Umbilical cord (tissue), 2 donors: ENCODE measurements around the gene PAM. TPM values are rescaled to one million over a fixed set of nuclear protein-coding genes. Genes with fewer than 3 reads are reported as not detected.

Experiments
- DNase-seq: peaks from one replicate; pipeline ENCODE4 v3.0.0-alpha.2; 2015; ENCODE audit warnings: low spot score
- total RNA-seq: library from RNA; depleted of rRNA; stranded (reverse); fragments of >200 nt; gene quantifications from one replicate; pipeline ENCODE4 v1.2.3, GENCODE V29; 2014; ENCODE audit warnings: low replicate concordance; ENCODE audit not compliant: insufficient read depth

PAM gene
- total RNA-seq, 1 donor from 2014 or later, result 143 TPM

DNA sequence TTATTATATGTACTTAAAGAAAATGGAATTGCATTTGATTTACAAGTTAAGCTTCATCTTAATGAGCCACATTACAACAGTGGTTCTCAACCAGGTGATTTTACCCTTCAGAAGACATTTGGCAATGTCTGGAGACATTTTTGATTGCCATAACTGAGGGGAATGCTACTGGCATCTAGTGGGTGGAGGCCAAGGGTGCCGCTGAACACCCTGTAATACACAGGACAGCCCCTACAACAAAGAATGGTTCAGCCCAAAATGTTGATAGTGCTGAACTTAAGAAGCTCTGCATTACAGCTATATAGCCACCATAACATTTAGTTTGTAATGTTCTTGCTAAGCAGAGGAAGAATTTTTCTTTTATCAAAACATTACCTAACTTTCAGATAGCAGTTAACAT is 103.1 kb downstream of the PAM start:
- DNase-seq, result no peak

DNA sequence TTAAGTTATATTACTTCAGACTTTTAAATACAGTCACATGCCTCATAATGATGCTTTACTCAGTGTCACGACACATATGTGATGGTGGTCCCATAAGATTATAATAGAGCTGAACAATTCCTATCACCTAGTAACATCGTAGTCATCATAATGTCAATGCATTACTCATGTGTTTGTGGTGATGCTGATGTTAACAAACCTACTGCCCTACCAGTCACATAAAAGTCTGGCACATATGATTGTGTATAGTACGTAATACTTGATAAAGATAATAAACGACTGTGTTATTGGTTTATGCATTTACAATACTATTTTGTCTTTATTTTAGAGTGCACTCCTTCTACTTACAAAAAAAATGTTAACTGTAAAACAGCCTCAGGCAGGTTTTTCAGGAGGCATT is 103.7 kb downstream of the PAM start:
- DNase-seq, result no peak

DNA sequence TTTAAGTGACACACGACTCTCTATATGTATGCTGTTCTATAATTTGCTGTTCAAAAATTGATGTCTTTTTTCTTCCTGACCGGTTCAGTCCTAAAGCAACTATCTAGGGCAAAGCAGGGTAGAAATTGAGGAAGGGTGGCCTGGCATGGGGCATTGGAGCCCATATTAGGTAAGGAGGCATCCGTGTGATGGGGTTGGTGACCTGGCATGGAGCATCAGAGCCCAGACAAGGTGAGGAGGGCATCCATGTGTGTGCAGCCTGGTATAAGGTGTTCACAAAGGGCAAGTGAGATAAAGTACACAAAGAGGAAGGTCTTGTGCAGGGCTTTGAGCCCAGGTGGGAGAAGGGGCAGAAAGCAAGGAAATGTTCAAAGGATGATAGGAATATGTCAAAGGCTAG is 104.9 kb downstream of the PAM start:
- DNase-seq, result no peak

DNA sequence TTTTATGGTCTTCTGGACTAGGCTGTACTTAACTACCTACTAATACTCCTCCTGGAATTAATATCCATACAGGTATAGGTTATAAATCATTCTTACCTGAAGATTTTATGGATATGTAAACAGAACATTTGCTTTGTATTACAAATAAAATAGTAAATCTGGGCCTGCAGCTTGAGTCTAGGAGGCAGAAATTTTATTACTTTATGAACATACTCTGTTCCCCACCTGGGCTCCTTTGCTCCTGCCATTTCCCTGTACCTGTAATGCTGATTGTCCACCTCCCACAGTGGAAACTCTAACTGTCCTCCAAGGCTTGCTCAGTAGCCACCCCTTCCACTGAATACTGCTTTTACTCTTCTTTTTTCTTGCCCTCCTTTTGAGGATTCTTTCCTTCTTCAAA is 108.0 kb downstream of the PAM start:
- no peak for DNase-seq

DNA sequence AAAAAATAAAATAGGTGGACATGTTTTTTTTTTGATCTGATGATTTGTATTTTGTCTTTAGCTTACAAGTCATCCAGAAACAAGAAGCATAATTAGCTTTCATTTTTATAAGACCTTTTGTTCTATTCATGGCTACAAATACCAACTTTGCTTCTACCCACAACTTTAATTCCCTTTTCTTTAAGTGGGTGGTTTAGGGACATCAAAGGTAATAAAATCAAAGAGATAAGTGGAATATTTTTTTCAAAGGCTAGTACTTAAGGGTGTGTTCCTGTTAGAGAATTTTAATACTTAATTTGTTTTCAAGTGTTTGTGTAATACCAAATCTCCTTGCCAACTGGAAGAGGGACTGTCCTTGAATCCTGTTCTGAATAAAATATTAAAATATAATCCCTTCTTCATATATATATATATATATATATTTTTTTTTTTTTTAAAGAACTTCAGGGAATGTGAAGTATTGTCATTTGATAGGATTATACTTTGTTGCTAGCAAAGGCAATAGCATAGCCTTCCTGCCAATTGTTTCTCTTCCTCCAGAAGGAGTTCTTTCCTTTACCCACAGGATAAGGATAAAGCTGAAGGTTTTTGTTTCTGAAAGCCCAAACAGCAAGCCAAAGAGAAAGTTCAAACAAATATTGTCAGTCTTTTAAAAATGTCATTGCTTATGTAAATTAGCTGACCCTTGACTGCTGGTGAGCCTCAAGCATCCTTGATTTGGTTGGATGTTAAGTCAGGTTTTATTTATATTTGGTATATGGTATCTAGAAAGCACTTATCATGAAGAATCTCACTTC is 108.9 kb downstream of the PAM start:
- no peak for DNase-seq

DNA sequence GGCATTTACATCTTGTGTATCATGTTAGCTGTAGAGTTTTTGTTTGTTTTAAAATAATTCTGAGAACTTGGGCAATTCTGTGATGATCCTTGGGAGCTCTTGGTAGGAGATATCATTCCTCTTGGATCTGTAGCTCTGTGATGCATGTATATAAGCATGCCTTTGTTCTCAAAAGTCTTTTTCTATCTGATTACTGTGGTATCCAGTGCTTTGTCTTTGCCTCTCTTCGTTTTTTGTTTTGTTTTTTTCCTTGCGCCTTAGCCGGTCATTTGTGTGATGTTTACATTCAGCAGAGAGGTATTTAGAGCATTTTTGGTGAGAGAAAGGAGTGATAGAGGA is 110.0 kb downstream of the PAM start:
- peak; percentile 10 for DNase-seq

DNA sequence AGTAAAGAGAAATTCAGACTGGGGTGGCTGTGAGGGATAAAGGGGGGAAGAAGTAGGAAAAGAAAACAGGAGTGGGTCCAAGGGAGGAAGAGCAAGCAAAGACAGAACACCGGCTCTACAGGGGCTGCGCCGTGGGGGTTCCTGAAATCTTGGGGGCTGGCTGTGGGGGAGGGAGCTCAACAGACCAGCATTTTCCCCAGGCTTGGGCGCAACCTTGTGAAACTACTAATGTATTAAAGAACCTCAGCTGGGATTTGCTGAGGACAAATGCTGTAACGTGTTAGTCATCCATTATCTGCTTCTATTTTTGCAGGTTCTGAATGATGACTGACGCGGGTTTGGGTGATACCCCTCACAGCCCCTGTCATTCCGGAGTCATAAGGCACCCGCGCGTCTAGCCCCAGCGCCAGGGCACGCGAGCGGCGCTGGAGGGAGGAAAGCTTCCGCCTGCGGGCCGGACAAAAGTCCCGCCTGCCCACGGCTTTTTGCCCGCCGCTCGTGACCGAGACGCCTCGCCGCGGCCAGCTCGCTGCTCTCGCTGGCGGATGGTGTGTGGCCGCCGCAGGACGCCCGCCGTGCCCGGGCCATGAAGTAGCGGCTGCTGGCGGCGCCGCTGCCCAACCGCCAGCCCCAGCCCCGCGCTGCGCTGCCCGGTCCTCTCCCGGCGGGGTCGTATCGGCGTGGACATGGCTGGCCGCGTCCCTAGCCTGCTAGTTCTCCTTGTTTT is 110.6 kb downstream of the PAM start:
- DNase-seq, result peak; percentile 80

DNA sequence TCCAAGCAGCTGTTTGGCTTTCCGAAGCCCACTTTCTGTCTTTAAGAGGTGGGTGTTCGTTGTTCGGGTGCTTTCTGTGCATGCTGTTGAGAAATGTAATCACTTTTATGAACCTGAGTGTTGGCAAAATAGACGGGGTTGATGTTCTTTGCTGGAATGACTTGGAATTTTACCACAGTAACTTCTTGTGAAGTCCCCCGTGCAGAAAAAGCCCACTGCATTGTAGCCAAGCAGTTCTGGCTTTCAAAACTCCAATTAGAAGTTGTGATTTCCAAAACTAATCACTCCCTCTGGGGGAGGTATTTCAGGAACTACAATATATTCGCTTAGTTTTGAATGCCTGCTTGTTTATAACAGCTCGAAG is 111.1 kb downstream of the PAM start:
- peak; percentile 45 for DNase-seq

DNA sequence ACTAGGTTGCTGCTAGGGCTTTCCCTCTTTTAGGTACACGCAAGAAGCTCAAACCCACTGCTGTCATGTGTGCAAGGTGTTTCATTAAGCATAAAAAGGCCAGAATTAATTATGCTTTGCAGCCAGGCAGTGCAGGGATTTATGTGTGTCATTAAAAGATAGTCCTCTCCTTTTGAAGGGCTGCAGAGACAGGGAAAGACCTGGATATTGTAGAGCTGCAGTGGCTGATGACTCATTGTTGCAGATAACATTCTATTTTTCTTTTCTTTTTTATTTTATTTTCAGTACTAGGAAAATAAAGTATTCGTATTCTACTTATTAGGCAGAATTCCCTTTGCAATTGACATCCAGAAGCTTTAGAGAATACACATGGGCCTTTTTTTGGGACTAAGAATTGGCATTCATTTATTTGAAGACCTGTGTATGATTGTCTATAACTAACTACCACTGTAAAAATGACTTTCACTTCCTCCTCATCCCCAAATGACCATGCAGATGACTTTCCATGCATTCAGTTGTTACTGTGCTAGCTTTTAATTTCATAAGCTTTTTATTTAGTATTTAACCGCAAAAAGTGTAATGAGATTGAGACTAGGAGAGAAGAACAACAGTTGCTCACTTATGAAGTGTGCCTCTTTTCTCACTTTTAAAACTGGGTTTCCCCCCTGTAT is 113.0 kb downstream of the PAM start:
- no peak for DNase-seq

DNA sequence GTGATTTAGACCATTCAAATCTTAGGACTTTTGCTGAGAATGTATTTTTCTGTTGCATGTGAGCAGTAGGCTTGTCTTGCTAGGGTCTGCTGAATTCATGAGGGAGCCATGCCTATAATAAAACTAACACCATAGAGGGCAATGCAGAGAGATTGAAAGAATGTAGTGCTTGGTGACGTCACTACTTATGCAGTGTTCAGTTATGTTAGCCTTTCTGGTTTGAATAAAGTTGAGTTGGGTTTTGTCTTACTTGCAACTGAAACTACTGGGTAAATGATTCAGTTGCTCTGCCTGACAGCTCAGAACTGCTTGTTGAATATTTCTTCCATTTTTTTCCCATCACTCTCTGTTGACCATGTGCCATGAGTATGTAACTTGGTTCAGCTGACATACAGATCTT is 114.1 kb downstream of the PAM start:
- DNase-seq, result no peak

DNA sequence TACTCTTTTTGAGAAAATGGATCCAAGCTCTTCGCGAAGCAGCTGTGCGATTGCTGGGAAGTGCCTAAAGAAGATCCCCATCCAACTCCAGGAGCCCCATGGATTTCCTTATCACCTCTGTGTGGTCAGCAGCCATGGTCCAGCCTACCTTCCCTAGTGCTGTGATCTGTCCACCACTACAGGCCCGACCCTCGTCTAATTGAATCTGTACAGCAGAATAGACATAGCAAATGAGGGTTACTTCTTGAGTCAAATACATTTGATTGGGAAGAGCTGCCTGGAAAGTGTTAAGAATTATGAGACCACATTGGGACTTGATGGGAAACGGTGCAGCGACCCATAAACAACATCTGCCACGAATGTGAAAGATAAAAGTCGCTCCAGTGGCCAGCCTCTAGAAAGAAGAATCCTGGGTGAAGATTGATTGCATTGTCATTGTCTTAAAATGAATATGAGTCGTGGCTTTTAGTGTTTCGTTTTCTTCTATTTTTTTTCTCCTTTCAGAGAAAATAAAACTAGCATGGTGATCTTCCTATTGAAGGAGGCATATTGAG is 118.4 kb downstream of the PAM start:
- DNase-seq, result no peak

DNA sequence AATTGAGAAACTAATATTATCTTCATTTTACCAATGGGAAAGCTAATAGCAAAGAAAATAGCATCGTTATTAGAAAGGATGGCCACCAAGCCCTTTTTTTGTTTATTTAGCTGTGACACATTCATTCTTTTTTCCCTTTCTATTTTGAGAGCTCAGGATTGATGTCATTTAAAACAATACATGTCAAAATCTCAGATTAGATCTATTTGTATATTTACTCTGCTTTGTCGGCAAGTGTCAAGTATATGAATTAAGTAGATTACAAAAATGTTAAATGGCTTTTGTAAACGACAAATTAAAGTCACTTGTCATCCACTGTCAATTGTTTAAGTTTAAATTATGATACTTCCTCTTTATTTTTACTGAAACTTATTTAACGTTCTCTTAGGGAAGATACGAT is 118.9 kb downstream of the PAM start:
- DNase-seq, result no peak

DNA sequence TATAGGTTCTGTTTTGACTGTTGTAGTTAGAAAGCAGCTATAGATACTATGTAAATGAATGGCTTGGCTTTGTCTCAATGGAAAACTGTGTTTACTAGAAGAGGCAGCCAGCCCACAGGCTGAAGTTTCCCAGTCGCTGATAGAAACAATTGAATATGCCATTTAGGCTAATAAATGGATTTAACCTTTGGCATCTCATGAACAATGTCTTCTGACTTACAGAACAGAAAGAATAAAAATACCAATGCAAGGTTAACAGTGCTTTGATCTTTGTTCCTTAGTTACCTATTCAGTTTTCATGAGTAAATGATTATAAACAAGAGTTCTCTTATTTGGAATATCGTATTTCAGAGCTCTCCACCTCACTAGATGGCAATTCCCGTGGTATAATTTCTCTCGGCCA is 120.6 kb downstream of the PAM start:
- DNase-seq, result no peak

DNA sequence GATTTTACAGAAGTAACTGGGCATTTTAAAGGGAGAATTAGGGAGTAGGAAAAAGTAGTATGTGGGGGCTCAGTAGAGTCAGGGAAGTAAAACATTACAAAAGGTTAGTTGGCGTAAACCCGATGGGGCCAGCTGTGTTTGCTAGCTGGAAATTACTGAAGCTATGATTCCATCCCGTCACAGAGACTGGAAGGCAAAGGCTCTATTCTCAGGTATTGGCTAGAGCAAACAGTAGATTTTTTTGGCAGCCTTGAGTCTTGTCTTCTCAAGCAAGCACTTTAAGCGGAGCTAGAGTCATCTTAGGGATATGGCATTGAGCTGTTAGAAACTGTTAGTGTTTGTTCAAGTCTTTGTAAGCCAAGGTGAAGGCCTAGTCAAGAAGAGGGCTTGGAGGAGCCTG is 121.5 kb downstream of the PAM start:
- DNase-seq, result no peak

DNA sequence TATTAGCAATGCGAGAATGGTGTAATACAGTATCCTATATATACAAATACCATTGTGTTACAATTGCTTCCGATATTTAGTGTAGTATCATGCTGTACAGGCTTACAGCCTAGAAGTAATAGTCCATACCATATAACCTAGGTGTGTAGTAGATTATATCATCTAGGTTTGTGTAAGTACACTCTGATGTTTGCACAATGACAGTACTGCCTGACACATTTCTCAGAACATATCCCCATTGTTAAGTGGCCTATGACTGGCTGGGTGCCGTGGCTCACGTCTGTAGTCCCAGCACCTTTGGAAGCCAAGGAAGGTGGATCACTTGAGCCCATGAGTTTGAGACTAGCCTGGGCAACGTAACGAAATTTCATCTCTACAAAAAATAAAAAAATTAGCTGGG is 124.6 kb downstream of the PAM start:
- DNase-seq, result no peak

DNA sequence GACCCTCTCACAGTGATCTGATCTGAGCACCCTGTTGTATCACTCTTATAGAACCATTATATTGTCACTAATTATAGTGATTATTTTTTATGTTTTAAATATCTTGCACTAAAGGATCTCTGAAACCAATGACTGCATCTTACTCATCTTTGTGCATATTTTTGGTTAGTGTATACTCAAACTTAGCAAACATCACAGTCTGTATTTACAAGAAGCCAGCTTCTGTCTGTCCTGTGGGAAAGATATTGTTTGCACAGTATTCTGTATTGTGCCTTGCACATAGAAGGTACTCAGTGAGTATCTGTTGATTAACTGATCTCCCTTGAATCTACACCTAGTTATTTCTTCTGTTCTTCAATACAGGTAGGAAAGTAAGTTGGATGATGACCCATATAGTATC is 131.5 kb downstream of the PAM start:
- DNase-seq, result no peak

DNA sequence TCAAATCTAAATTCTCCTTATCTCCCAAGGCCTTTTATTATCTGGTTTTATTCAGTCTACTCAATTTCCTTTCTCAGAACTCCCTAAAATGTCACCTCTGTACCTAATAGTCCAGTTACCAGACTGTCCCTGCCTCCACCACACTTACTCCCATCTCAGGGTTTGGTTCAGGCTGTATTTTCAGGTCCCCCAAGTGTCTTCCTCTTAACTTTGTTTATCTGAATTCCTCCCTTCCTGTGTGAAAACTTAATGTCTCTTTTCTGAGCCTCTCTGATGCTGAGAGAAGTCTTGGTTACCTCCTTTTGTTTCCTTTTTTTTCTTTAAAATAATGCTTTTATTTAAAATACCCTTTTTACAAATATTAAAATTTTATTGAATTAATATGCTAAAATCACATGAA is 133.4 kb downstream of the PAM start:
- DNase-seq, result no peak

DNA sequence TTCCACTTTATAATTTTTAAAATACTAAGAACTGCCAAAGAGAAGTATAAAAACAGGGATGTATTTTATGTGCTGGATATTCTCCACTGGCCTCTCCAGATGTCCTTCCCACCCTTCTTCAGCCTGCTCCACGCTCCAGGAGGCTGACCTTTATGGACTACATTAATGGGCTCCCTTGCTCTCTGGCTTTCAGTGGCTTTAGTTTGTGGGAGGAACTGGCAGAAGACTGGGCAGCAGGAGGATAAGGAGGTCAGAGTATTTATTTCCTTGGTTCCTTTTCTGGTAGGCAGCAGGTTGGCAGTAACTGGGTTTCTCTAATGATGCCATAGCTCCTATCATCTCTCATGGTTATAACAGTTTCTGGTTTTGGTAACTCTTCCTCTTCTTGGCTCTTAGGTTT is 133.9 kb downstream of the PAM start:
- DNase-seq, result no peak

DNA sequence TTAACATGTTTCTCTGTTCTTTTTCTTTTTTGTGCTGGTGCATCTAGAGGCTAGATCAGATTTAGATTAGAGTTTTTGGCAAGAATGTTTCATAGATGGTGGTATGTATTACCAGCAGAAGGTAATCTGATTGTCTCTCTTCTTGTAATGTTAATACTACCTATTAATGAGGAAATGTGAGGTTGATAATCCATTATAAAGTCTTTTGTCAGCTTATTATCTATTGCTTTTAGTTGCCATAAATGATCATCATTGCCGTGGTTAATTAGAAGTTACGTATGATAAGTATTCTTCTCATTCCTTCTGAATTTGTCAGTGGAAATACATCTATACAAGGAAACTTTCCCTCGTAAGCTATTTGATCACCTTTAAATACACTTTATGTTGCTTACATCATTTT is 135.0 kb downstream of the PAM start:
- no peak for DNase-seq

DNA sequence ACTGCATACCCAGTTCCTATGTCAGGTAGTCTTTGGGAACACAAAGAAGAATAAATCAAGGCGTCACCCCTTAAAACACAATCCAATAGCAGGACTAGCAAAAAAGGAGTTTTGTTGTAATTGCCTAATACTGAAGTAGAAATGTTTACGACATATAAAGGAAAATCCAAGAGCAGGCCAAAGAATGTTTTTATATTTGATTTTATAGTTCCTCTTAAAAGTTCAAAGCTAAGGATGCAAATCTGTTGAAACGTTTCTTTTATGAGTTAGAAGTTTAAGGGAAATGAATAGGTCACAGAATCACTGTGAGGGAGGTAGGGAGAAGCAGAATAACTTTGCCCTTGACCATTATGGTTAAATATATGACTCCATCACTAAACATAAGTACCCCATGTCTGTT is 136.1 kb downstream of the PAM start:
- DNase-seq, result no peak

DNA sequence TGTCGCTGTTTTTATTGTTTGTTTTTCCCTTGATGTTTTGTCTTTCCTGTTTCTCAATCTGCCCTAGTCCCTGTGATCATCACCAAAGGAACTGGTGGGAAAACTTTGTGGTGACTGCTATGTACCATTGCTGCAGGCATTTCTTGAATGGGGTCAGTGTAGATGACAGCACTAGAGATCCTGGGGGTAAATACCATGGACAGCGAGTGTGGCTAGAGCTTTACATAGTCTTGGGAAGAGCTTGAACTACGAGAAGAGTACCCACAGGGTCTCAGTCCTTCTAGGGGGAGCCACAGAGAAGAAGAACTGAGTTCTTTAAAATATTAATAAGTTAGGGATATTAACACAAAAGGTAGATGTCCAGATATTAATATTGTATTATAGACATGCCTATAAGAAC is 138.8 kb downstream of the PAM start:
- DNase-seq, result no peak

DNA sequence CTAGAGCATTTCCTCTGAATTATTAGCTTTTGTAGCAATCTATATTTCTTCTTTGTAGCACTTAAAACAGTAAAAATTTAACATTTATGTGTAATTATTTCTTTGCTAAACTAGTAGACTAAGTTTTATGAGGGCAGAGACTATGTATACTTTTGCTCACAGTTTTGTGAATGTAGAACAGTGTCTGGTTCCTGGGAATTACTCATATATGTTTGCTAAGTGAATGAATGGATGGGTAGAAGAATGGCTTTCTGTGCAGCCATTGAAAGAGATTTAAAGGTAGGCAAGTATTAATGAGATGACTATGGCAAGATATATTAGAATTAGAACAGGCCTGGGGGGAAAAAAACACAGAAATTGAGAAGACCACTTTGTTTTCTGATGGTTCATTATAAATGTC is 140.1 kb downstream of the PAM start:
- no peak for DNase-seq

DNA sequence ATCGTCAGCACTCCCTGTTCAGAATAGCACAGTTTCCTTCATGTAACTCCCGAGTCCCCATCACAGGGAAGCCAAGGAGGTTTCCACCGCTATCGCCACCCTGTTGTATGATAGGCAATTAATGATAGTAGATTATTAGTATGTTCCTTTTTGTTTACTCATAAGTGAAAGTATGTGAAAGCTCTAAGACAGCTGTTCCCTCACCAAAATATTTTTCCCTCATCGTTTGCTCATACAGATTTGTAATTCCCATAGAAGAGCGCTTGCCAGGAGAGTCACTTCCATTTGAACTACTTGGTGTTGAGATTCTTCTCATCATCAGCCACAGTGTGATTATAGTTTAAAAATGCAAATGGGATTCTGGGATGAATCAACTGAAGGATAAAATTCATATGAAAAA is 140.9 kb downstream of the PAM start:
- no peak for DNase-seq
